ENCODE data around the gene MTA3. TPM values are rescaled to one million over a fixed set of nuclear protein-coding genes. Genes with fewer than 3 reads are reported as not detected.
"Not testable (repeated sequence)": the region's sequence is repeated elsewhere in the genome, so short reads cannot be mapped to it uniquely, and the experiment has no call there.

The MTA3 gene
- total and polyA plus RNA-seq, 8 donors = 16.8 to 28.1 (median 21.6) TPM

GRCh38 chr2:42558827-42559226, 9.6 kb upstream of the MTA3 start:
- intact Hi-C loops (cut with DNase I) = no loop called here
- Histone ChIP-seq H3K27ac (no peak overlapping the region), H3K9me3 (no peaks in the 10 kb centered on the region), H3K4me3 (no peak overlapping the region), H3K36me3 (no peaks in the 10 kb centered on the region), H3K4me1 (peaks cover 8 to 16% (median 12%) of the 10 kb centered on the region in 3 donors), H3K27me3 (no peaks in the 10 kb centered on the region)
- DNase-seq (no peak), ATAC-seq (no peak), FAIRE-seq (no peak)
- TF ChIP-seq, protein P1, sequence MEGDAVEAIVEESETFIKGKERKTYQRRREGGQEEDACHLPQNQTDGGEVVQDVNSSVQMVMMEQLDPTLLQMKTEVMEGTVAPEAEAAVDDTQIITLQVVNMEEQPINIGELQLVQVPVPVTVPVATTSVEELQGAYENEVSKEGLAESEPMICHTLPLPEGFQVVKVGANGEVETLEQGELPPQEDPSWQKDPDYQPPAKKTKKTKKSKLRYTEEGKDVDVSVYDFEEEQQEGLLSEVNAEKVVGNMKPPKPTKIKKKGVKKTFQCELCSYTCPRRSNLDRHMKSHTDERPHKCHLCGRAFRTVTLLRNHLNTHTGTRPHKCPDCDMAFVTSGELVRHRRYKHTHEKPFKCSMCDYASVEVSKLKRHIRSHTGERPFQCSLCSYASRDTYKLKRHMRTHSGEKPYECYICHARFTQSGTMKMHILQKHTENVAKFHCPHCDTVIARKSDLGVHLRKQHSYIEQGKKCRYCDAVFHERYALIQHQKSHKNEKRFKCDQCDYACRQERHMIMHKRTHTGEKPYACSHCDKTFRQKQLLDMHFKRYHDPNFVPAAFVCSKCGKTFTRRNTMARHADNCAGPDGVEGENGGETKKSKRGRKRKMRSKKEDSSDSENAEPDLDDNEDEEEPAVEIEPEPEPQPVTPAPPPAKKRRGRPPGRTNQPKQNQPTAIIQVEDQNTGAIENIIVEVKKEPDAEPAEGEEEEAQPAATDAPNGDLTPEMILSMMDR (IDR thresholded peaks at IDR 0.05) = no peak
- 93 to 95% methylated on average over 3 of the region's 3 CpGs for WGBS, 2 donors

DNA sequence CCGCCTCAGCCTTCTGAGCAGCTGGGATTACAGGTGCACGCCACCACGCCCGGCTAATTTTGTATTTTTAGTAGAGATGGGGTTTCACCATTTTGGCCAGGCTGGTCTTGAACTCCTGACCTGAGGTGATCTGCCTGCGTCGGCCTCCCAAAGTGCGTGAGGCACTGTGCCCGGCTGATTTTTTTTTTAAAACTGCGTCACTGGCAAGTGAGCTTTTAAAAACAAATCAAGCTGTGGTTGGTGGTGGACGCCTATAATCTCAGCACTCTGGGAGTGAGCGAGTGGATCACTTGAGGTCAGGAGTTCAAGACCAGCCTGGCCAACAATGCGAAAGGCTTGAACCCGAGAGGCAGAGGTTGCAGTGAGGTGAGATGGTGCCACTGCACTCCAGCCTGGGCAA, 8.3 kb upstream of the MTA3 start:
- intact Hi-C loops (cut with DNase I); DNase-seq; H3K9me3 ChIP-seq; H3K4me3 ChIP-seq; FAIRE-seq; ATAC-seq; H3K36me3 ChIP-seq; H3K27me3 ChIP-seq; H3K27ac ChIP-seq: not testable (repeated sequence)
- 94 to 96% methylated on average over 13 of the region's 13 CpGs for WGBS, 2 donors
- H3K4me1 ChIP-seq = peaks cover 8 to 16% (median 12%) of the 10 kb centered on the region in 3 donors

DNA sequence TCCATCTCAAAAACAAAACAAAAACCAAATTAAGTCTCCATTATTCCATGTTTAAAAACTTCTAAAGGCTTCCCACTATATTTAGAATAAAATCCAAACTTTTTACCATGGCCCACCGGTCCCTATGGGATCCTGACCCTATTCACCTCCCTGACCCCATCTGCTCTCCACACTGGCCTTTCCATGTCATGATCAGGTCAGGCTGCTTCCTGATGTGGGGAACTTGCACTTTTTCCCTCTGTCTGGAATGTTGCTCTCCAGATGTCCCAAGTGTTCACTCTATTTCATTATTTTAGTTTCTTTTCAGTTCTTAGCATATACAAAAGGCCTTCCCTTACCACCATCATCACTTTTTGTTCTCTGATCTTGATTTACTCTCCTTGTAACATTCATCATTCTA, 7.5 kb upstream of the MTA3 start:
- intact Hi-C loops (cut with DNase I) = no loop called here
- 83 to 96% methylated on average over 1 of the region's 1 CpG for WGBS, 2 donors
- TF ChIP-seq, protein P1 (IDR thresholded peaks at IDR 0.05) = no peak
- Histone ChIP-seq H3K4me3 (no peak overlapping the region), H3K27me3 (no peaks in the 10 kb centered on the region), H3K36me3 (no peaks in the 10 kb centered on the region), H3K9me3 (no peaks in the 10 kb centered on the region), H3K4me1 (peaks cover 8 to 16% (median 12%) of the 10 kb centered on the region in 3 donors), H3K27ac (no peak overlapping the region)
- ATAC-seq (no peak), FAIRE-seq (no peak), DNase-seq (no peak)

GRCh38 chr2:42562474-42563144, 5.8 kb upstream of the MTA3 start:
- H3K27me3 ChIP-seq = no peaks in the 10 kb centered on the region
- DNase-seq = peak in 4 of 6 donors; percentile 69 to 86 (median 79)
- ATAC-seq = peak; percentile 97 to 99 (median 98)
- no peak for FAIRE-seq
- peaks cover 12 to 16% (median 12%) of the 10 kb centered on the region in 3 donors for H3K4me1 ChIP-seq
- TF ChIP-seq, protein P1 (IDR thresholded peaks at IDR 0.05) = no peak
- intact Hi-C loops (cut with DNase I) = no loop called here
- WGBS, 2 donors = 54 to 62% methylated on average over 4 of the region's 4 CpGs
- H3K27ac ChIP-seq = peak overlapping the region in 3 of 4 donors; percentile 16 to 58 (median 52)
- H3K4me3 ChIP-seq = no peak overlapping the region
- no peaks in the 10 kb centered on the region for H3K9me3 ChIP-seq
- H3K36me3 ChIP-seq = no peaks in the 10 kb centered on the region

GRCh38 chr2:42566025-42566424, 2.4 kb upstream of the MTA3 start:
- H3K4me3 ChIP-seq = no peak overlapping the region
- intact Hi-C loops (cut with DNase I) = no loop called here
- no peaks in the 10 kb centered on the region for H3K27me3 ChIP-seq
- TF ChIP-seq, protein P1 (IDR thresholded peaks at IDR 0.05) = no peak
- ATAC-seq (no peak), FAIRE-seq (no peak), DNase-seq (no peak)
- peaks cover 16 to 23% (median 19%) of the 10 kb centered on the region in 3 donors for H3K4me1 ChIP-seq
- no peaks in the 10 kb centered on the region for H3K9me3 ChIP-seq
- no peak overlapping the region for H3K27ac ChIP-seq
- H3K36me3 ChIP-seq = no peaks in the 10 kb centered on the region
- 83 to 86% methylated on average over 3 of the region's 3 CpGs for WGBS, 2 donors
